Measurements from ENCODE around the gene KCNK6.

KCNK6 gene

DNA sequence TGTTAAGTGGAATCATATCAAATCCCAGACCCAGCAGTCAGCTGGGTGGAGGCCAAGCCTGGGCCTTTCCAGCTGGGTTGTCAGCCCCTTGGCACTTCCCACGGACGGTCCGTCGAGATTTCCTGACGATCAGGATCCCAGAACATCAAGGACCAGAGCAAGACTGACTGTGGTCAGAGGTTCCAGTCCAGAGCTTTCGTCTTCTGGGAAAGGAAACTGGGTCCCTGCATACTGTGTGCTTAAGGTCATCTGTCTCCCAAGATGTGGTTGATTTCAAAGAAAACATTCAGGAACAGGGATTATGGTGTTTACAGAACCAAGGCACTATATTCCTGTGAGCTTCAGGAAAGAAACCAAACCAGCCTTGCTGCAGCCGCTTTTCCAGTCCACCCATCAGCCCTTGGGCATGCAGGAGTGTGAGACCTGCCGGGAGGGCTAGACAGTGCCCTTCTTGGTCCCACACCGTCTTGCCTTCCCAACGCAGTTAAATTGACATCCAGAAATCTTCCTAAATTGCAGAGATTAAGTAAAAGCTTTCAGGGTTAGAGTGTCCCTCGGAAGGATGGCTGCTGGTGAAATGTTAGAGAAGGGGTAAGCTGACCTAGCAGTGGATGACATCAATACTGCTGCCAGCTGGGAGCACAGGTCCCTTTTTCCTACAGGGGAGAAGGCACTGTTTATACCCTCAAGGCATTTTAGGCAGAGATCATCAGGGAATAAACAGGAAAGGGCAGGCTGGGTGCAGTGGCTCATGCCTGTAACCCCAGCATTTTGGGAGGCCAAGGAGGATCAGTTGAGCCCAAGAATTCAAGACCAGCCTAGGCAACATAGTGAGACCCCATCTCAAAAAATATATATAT lies 20.6 kb upstream of the KCNK6 start:
- no peak for DNase-seq (ENCODE audit: low read depth in 2 of 2)

DNA sequence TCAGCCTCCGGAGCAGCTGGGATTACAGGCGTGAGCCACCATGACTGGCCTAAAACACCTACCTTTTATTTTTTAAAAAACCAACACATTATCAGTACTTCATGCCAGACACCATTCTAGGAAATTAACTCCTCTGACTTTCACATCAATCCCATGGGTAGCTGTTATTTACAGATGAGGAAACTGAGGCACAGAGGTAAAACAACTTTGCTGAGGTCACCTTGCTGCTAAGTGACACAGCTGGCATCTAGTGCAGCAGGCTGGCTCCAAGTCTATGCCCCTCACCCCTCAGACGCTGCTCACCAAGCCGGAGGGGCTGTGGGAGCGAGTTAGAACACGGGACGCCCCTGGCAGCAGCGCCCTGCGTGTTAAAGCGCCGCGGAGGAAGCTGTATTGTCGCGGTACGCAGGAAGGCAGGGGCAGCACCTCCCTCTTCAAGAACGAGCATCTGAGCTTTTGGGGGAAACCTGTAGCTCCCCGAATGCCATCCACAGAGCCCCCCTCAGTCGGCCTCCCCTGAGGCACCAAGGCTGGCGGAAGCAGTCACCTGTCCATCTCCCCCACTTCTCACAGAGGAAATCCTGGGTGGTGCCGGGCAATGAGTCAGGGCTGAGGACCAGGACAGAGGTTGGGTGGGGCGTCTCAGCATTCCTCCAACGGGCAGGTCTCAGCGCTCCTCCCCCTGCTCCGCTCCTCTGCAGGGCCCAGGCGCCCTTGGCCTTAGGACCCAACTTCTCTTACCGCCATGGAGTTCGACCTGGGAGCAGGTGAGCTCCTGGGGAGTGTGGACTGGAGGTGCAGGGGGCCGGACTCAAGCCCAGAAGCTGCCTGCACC lies 15.9 kb upstream of the KCNK6 start, which contains the start of gene C19orf33:
C19orf33 (plus strand) TSS at position 735 of the 835 bp plus-strand sequence; CDS start at position 746, 11 bp downstream.
- no peak for DNase-seq (ENCODE audit: low read depth in 2 of 2)

DNA sequence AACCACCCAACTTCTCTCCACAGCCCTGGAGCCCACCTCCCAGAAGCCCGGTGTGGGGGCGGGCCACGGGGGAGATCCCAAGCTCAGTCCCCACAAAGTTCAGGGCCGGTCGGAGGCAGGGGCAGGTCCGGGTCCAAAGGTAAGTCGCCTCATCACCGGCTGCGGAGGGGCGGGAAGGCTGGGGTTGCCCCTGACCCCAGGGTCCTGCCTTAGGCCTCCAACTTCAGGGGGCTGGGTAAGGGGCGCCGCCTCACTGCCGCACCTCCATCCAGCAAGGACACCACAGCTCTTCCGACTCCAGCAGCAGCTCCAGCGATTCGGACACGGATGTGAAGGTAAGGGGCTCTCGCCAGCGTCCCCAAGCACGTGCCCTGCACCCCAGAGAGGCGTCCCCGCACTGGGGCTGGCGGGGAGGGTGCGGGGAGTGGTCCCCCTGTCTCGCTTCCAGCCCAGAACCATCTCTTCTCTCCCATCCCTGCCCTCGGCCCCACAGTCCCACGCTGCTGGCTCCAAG lies 15.2 kb upstream of the KCNK6 start:
- no peak for DNase-seq (ENCODE audit: low read depth in 2 of 2)

DNA sequence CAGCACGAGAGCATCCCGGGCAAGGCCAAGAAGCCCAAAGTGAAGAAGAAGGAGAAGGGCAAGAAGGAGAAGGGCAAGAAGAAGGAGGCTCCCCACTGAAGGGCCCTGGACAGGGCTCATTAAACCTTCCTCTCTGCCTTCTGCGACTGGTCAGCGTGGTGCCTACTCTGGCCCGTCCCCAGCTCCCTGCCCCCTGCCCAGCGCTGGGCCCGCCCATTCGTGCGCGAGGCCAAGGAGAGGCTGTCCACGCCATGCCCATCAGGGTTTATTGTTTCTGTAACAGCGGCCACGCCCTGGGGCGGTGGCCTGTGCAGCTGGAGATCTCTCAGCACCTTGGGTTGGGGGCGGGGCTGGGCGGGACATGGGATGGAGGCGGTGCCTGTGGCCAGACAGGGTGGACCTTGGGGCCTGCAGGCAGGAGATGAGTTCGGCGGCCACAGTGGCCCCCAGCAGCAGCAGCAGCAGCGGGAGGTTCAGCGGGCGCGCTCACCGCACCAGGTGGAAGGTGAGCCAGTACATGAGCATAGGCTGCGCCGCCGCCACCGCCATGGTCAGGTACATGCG lies 14.7 kb upstream of the KCNK6 start:
- DNase-seq (ENCODE audit: low read depth in 2 of 2): no peak

DNA sequence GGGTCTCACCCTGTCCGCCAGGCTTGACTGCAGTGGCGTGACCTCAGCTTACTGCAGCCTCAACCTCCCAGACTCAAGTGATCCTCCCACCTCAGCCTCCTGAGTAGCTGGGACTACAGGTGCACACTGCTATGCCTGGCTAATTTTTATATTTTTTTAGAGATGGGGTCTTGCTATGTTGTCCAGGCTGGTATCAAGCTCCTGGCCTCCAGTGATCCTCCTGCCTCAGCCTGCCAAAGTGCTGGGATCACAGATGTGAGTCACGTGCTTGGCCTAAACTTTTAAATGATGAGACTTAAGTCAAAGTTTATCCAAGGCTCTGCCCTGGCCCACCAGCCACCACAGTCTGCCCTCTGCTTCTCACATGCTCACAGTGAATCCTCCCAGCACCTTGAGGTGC lies 13.4 kb upstream of the KCNK6 start:
- no peak for DNase-seq (ENCODE audit: low read depth in 2 of 2)

DNA sequence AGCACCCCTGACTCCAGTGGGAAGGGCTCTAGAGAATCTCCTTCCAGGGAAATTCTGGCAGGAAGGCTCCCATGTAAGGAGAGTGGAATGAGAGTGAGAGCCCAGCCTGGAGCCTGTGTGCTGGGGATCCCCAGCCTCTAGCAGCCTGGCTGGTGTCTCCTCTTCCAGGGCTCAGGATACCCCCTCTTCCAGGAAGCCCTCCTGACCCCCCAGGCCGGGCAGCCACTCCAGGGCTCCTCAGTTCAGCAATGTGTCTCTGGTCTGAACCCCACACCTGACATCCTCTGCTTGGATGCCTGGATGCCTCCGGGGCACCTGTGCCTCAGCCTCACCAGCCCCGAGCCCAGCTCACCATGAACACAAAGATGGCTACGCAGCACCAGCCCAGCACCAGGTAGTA lies 12.6 kb upstream of the KCNK6 start:
- DNase-seq (ENCODE audit: low read depth in 2 of 2): no peak

DNA sequence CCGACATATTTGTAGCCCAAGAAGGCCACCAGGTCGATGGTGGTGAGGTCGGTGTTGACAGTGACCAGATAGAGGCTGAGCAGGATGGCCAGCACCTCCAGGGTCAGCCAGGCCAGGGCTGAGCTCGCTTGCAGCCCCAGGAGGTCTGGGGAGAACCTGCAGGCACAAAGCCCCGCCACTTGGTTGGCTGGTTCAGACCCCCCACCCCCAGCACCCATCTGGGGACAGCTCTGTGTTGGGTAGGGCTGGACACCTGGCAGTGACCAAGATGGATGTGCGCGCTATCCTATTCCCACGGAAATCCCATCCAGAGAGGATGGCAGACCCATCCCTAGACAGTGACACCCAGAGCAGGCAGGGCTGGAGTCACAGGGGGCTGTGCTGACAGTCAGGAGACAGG lies 12.0 kb upstream of the KCNK6 start:
- DNase-seq (ENCODE audit: low read depth in 2 of 2): no peak

DNA sequence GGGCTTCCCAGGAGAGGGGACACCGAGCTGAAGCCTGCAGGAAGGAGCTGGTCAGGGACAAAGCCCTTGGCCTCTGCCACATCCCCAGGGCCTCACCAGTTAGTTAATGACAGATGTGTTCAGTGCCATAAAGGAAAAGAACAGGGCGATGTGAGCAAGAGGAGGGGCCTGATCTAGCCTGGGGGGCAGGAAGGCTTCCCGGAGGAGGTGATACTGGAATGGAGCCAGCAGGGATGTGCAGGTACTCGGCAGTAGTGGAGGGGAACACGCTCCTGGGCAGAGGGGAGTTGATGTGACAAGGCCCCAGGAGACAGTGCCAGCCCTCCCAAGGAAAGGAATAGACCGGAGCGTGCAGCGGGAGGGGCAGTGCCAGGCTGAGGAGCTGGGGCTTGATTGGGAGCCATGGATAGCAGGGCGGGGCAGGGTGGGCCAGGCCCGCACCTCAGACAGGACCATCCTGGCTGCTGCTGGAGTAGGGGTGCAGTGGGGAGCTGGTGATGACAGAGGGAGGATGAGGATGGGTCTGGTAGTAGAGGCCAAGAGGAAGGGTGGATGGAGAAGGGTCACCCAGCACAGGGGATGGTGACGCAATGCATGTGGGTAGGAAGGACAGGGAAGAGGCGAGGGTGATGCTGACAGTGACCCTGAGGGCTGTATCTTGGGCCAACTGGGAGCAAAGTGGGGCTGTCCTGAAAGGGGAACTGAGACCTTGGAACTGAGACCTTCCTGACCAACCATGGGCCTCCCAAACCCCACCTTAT lies 11.5 kb upstream of the KCNK6 start:
- DNase-seq (ENCODE audit: low read depth in 2 of 2): no peak

DNA sequence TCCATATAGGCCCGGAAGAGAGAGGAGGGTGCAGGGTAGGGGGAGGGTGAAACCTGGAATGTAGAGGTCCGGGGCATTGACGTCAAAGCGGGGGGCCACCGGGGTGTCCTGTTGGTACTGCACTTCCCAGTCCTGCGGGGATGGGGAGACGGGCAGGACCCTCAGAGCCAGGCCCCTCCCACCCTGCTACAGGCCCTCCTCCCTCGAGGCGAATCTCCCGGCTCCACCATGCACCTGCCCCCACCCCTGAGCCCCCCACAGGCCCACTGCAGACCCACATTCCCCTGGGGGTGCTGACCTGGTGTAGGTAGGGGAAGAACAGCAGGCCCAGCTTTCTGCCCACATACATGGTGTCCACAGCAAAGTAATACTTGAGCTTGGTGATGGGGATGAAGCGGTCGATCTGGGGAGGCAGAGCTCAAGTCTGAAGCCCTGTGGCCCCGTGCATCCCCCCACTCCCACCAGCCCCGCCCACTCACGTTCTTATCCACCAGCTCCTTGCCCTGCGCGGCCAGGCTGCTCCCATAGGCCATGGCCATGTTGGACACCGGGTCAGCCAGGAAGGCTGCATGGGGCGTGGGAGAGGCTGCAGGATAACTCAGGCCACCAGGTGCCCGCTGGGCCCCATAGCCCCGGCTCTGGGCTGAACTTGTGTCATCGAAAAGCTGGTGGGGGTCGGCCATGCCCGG lies 10.6 kb upstream of the KCNK6 start:
- no peak for DNase-seq (ENCODE audit: low read depth in 2 of 2)

DNA sequence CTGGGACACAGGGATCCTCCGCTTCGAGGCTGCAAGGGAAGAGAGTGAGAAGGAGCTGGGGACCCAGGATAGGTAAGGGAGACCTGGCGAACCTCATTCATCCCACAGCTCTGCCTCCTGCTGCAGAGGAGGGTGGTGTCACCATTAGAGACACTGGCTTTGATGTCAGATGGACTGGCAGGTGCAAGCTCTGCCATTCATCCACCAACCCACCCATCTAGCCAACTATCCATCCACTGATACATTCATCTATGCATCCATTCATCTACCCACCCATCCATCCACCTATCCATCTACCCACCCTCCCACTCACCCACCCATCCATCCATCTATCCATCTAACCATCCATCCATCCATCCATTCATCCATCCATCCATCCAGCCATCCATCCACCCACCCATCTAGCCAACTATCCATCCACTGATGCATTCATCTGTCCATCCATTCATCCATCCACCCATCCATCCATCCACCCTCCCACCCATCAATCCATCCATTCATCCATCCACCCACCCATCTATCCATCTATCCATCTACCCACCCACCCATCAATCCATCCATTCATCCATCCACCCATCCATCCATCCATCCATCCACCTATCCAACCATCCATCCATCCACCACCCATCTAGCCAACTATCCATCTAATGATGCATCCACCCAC lies 9.9 kb upstream of the KCNK6 start:
- DNase-seq (ENCODE audit: low read depth in 2 of 2): no peak

DNA sequence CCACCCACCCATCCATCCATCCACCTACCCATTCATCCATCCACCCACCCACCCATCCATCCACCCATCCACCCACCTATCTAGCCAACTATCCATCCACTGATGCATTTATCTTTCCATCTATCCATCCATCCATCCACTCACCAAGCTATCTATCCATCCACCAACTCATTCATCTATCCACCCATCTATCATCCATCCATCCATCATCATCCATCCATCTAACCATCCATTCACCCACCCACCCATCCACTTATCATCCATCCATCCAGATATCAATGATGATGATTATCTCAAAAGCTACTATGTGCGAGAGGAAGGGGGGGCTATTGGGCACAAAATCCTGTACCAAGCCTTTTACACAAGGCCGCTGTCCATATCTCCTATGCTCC lies 9.4 kb upstream of the KCNK6 start:
- DNase-seq (ENCODE audit: low read depth in 2 of 2): no peak

DNA sequence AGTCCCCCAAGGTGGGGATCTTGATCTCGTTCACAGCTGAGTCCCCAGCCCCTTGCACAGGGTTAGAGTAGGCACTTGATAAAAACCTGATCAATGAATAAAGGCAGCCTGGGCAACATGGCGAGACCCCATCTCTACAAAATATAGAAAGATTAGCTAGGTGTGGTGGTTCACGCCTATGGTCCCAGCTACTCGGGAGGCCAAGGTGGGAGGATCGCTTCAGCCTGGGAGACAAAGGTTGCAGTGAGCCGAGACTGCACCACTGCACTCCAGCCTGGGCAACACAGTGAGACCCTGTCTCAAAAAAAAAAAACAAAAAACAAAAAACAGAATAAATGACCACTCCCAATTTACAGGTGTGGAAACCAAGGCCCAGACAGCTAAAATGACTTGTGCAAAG lies 8.7 kb upstream of the KCNK6 start:
- DNase-seq (ENCODE audit: low read depth in 2 of 2): no peak

DNA sequence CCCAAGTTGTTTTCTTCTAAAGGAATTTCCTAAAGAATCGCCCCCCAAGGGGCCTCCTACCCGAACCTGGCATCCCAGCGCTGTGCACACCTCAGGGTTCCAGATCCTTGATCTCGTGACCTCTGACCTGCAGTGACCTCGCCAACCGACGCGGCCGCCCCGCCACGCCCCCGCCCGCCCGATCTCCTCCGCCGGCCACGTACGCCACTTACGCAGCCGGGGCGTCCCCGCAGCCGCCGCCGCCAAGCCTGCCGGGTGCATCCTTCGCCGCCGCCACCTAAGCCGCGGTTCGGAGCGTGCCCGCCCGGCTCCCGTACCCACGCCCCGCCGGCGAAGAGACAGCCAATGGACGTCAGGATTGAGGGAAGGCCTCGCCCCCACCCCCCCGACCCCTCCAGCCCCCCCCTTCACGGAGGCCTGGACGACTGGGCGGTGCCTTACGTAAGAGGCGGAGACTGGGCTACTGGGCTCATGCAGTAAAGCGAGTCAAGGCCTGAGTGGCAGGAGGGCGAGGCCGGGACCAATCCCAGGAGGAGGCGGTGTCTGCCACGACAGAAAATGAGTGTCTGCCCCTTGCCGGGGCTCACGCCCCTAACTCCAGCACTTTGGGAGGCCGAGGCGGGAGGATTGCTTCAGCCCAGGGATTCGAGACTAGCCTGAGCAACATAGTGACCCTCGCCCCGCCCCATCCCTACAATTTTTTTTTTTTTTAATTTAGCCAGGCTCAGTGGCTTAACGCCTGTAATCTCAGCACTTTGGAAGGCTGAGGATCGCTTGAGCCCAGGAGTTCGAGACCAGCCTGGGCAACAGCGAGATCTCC lies 3.8 kb upstream of the KCNK6 start, which contains the start of gene YIF1B:
YIF1B (minus strand) TSS at position 291 of the 820 bp plus-strand sequence; CDS start at position 261, 30 bp downstream.
- peak; percentile 92 to 93 for DNase-seq (ENCODE audit: low read depth in 2 of 2)

DNA sequence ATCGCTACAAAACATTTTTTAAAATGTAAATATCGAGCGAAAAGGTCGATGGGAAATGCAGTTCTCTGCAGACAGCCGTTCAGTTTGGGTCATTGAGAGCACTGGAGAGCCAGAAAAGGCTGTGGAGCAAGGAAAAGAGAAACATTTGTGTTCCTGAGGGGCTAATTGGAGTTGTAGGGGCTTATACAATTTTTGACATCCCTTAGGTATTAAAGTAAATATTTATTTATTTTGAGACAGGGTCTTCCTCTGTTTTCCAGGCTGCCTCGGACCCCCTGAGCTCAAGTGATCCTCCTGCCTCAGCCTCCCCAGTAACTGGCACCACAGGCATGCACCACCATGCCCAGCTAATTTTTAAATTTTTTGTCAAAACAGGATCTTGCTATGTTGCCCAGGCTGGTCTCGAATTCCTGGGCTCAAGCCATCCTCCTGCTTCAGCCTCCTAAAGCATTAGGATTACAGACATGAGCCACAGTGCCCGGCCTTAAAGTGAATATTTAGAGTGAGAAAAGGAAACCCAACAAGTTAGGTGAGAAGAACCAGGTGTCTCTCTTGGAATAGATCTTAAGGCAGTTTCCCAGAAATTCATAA lies 3.1 kb upstream of the KCNK6 start:
- no peak for DNase-seq (ENCODE audit: low read depth in 2 of 2)

DNA sequence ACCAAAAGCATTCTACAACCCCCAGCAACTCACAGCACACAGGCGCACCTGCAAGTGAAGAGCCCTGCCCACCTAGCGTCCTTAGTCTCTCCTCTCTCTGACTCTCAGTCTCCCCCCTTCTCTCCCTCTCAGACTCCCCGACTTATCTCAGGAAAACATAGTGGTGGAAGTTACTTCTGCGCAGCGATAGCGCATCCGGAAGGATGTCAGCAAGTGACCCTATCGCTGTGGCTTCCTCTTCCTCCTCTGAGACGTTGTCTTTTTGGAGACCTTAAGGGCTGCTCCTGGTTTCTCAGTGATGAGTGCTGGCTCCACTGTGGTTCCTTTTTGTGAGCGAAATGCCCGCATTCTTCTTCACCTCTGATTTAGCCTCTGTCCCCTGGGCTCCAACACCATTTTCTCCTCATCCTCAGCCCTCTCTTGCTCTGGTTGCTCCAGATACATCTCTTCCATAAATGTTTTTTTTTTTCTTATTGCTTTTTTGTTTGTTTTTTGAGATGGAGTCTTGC lies 2.5 kb upstream of the KCNK6 start:
- DNase-seq (ENCODE audit: low read depth in 2 of 2): no peak

DNA sequence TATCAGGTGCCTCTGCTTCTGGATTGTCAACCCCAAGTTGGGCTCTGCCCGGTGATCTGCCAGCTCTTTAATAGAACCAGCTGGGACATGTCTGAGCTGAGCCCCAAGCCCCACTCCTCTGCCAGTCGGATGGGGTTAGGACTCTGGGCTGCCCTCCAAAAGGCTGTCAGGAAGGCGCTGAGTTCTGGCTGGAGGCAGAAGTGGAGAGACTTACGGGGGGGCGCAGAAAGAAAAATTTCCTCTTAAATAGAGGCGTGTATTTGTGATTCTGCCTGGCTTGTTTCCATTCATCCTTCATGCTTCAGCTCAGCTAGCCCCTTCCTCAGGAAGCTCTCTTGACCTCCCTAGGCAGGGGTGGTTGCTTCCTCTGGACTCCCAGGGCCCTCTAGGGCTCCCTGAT lies 985 bp upstream of the KCNK6 start:
- no peak for DNase-seq (ENCODE audit: low read depth in 2 of 2)

DNA sequence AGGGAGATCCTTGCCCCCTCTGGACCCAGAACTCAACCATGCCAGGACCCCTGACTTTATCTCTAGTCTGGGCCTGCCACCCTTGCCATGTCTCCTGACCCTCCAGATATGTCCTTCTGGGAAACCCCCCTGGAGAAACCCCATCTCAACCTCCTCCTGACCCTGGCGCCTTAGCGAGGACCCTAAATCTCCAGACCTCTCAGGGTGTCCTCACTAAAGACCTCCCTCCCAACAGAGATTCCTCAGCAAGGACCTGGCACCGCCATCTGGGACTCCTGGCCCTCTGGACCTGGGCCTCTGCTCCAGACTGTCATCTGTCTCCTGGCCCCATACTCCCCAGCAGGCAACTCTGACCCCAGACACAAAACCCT lies 1.3 kb downstream of the KCNK6 start:
- no peak for DNase-seq (ENCODE audit: low read depth in 2 of 2)

DNA sequence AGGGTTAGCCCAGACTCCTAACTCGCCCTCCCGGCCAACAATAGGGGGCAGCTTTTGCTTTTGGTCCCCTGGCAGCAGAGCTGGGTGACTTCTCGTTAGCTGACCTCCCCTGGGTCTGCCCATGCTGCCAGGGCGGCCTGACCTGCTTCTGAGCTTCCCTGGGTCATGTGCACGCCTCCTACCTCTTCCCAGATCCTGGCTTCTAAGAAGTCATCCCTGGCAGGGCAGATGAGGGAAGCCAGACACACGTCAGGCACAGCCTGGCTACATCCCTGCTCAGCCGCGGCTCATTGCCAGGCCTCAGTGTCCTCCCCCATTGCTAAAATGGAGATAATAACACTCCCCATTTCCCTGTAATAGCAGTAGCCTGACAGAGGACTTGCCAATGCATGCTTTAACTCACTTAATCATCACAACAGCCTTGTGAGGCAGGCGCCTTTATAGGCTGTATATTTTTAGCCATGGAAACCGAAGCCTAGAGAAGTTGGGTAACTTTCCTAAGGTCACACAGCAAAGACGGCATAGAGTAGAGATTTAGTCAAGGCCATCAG lies 2.1 kb downstream of the KCNK6 start:
- no peak for DNase-seq (ENCODE audit: low read depth in 2 of 2)

DNA sequence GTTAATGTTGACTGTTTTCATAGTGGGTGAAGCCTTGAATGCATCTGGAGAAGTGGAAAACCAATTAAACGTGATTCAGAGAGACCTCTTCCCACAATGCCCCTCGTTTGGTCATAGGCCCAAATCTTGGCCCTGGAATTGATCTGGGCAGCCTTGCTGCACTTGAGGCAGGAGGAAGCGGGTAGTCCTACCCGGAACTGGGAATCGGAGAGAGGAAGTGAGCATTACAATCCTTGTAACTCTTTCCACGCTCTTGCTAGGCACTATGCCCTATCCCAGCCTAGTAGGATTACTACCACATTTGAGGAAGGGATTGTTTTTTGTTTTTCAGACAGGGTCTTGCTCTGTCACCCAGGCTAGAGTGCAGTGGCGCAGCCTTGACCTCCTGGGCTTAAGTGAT lies 3.6 kb downstream of the KCNK6 start:
- DNase-seq (ENCODE audit: low read depth in 2 of 2): no peak

All from fibroblast of skin of left biceps (primary cell).